Measurements from ENCODE around the gene SIGLEC14. TPM values are rescaled to one million over a fixed set of nuclear protein-coding genes. Genes with fewer than 3 reads are reported as not detected.

The SIGLEC14 gene
- total RNA-seq, 1 donor from 2014 or later = not detected

DNA sequence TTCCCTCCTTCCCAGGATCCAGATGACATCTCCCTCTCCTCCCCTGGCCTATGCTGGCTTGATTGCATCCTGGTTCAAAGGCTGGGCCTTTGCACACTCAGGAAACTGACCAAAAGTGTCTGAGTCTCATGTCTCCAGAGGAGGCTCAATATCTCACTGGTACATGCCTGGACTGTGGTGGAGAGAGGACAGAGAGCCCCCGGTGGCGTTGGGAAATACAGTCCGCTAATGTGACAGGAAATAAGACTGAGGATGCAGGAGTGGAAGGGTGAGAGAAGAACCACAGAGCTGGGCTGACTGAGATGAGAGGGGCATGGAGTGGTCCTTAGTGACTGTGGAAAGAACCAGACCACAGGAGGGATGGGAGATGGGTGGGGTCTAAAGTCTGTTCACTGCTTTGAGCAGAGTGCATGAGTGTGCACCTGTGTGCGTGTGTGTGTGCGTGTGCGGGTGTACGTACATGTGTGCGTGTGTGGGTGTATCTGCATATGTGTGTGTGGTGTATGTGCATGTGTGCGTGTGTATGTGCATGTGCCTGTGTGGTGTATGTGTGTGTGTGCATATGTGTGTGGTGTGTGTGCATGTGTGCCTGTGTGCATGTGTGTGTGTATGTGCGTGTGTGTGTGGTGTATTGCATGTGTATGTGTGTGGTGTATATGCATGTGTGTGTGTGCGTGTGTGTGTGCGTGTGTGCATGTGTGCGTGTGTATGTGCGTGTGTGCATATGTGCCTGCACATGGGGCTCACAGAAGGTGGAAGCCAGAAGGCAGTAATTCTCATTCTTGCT lies 18.3 kb downstream of the SIGLEC14 start:
- DNase-seq (ENCODE audit: low read depth) (no peak), FAIRE-seq (peak; percentile 98)
- no peak overlapping the region for H3K4me3 ChIP-seq (ENCODE audit: low read depth, low read length)
- TF ChIP-seq, protein P1, sequence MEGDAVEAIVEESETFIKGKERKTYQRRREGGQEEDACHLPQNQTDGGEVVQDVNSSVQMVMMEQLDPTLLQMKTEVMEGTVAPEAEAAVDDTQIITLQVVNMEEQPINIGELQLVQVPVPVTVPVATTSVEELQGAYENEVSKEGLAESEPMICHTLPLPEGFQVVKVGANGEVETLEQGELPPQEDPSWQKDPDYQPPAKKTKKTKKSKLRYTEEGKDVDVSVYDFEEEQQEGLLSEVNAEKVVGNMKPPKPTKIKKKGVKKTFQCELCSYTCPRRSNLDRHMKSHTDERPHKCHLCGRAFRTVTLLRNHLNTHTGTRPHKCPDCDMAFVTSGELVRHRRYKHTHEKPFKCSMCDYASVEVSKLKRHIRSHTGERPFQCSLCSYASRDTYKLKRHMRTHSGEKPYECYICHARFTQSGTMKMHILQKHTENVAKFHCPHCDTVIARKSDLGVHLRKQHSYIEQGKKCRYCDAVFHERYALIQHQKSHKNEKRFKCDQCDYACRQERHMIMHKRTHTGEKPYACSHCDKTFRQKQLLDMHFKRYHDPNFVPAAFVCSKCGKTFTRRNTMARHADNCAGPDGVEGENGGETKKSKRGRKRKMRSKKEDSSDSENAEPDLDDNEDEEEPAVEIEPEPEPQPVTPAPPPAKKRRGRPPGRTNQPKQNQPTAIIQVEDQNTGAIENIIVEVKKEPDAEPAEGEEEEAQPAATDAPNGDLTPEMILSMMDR (IDR thresholded peaks at IDR 0.05; ENCODE audit: insufficient read depth, low read length, severe bottlenecking) = no peak
- H3K36me3 ChIP-seq (ENCODE audit: control insufficient read depth, insufficient read depth, low read length) = no peaks in the 10 kb centered on the region
- H3K27me3 ChIP-seq (ENCODE audit: control insufficient read depth, insufficient read depth, low read length) = no peaks in the 10 kb centered on the region

DNA sequence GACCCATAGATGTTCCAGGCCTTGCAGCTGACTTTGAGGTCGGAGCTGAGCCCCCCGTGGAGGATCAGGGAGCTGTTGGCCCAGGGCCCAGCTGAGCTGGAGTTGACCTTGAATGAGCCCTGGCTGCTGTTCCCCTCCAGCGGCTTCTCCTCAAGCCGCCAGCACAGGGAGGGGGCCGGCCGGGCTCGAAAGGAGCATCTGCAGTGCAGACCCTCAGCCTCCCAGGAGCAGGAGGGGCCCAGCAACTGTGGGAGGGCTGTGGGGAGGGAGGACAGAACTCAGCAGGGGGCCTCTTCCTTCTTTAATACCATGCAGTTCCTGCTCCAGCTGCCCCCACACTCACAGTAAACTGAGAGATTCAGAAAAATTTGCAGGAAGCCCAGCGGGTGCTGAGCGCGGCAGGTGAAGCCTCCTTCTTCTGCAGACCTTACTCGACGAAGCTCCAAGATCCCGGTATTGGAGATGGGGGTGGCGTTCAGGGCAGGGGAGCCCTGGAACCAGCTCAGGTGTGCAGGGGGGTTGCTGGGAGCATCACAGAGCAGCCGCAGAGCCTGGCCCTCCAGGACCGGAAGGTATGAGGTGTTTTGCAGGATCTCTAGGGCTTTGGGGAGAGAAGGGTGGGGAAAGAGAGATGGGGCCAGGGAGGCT lies 19.0 kb downstream of the SIGLEC14 start:
- TF ChIP-seq, protein P1 (IDR thresholded peaks at IDR 0.05; ENCODE audit: insufficient read depth, low read length, severe bottlenecking) = no peak
- H3K36me3 ChIP-seq (ENCODE audit: control insufficient read depth, insufficient read depth, low read length) = no peaks in the 10 kb centered on the region

DNA sequence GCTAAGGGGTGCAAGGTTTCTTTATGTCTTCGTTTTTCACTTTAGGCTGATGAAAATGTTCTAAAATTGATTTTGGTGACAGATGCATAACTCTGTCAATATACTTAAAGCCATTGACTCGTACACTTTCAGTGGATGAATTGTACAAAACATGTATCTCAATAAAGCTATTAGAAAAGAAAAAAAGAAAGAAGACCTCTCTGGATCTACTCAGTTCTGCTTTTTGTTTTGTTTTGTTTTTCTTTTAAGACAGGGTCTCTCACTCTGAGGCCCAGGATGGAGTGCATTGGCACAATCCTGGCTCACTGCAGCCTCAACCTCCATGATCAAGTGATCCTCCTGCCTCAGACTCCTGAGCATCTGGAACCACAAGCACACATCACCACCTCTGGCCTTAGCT lies 19.9 kb downstream of the SIGLEC14 start:
- no peaks in the 10 kb centered on the region for H3K36me3 ChIP-seq (ENCODE audit: control insufficient read depth, insufficient read depth, low read length)
- FAIRE-seq = no peak
- DNase-seq (ENCODE audit: low read depth) = no peak
- TF ChIP-seq, protein P1 (IDR thresholded peaks at IDR 0.05; ENCODE audit: insufficient read depth, low read length, severe bottlenecking) = no peak
- H3K4me3 ChIP-seq (ENCODE audit: low read depth, low read length) = no peak overlapping the region
- no peaks in the 10 kb centered on the region for H3K27me3 ChIP-seq (ENCODE audit: control insufficient read depth, insufficient read depth, low read length)

More for the DNA sequence above, 19.0 kb downstream of the SIGLEC14 start:
- DNase-seq (ENCODE audit: low read depth) (no peak), FAIRE-seq (no peak)
- no peaks in the 10 kb centered on the region for H3K27me3 ChIP-seq (ENCODE audit: control insufficient read depth, insufficient read depth, low read length)
- no peak overlapping the region for H3K4me3 ChIP-seq (ENCODE audit: low read depth, low read length)

DNA sequence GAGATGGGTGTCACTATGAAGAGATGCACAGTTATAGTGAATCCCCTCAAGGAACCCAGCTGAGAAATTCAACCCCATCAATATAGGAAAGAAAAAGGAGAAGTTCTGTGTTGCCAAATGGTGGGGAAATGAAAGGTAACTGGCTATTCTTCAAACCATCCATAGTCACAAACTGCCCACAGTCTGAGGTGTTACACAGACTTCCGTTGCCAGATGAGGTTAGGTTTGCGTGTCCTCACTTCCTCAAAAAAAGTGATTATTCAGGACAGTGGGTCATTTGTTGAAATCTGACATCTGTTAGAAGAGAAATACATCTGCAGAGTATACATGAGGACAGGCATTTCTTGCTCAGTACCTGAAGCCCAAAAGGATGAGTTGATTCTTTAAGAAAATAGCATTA lies 25.4 kb downstream of the SIGLEC14 start:
- FAIRE-seq (no peak), DNase-seq (ENCODE audit: low read depth) (no peak)
- TF ChIP-seq, protein P1 (IDR thresholded peaks at IDR 0.05; ENCODE audit: insufficient read depth, low read length, severe bottlenecking) = no peak
- no peaks in the 10 kb centered on the region for H3K27me3 ChIP-seq (ENCODE audit: control insufficient read depth, insufficient read depth, low read length)
- H3K36me3 ChIP-seq (ENCODE audit: control insufficient read depth, insufficient read depth, low read length) = no peaks in the 10 kb centered on the region
- H3K4me3 ChIP-seq (ENCODE audit: low read depth, low read length) = no peak overlapping the region

DNA sequence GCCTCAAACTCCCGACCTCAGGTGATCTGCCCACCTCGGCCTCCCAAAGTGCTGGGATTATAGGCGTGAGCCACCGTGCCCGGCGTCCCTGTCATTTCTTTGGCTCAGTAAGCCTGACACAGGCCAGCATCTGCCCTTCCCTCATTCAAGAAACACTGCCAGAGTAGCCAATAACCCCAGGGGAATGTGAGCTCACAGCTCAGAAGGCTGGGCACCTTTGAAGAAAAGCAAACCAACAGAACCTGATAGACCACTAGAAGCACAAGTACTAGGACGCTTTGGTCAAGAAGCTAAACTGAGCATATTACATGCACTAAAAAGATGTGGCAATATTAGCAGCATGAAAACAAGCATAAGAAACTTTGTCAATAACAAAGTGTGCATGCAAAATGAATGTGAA lies 30.6 kb downstream of the SIGLEC14 start:
- no peaks in the 10 kb centered on the region for H3K27me3 ChIP-seq (ENCODE audit: control insufficient read depth, insufficient read depth, low read length)

More for the DNA sequence above, 30.6 kb downstream of the SIGLEC14 start:
- no peak for DNase-seq (ENCODE audit: low read depth)
- Histone ChIP-seq H3K36me3 (ENCODE audit: control insufficient read depth, insufficient read depth, low read length) (no peaks in the 10 kb centered on the region), H3K4me3 (ENCODE audit: low read depth, low read length) (no peak overlapping the region)
- no peak for FAIRE-seq
- TF ChIP-seq, protein P1 (IDR thresholded peaks at IDR 0.05; ENCODE audit: insufficient read depth, low read length, severe bottlenecking) = no peak

Data from bronchial epithelial cell (primary cell).